ENCODE results near the gene NOL3.

The NOL3 gene

DNA sequence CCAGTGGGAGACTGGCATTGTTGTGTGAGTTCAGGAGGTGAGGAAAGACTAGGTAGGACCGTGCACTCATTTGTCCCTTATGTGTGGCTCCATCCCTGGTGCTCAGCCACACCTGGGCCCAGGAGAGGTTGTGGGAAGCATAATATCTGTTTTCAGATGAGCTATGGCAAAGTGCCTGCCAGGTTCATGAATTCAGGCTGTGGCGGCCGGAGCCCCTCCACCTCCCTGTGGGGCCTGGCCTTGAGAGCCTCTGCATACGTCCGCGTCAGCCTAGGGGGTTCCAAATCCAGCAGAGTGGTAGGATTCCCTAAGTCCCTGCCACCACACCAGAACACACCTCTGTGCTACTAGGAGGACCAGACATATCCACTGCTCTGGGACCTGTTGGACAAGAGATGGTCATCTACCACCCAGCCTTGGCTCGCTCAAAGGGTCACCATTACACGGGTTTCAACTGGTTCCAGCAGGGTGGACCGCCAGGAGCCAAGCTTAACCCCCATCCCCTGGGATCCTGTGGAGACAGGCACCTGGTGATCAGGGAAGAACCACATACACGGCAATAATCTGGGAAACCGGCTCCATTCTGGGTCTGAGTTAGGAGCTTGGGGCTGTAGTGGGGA lies 21.6 kb upstream of the NOL3 start:
- H3K4me3 ChIP-seq (replicated peaks; ENCODE audit: low read depth, low read length): no peak overlapping the region
- DNase-seq (ENCODE audit: extremely low read depth, low read depth): no peak
- TF ChIP-seq, protein P1, sequence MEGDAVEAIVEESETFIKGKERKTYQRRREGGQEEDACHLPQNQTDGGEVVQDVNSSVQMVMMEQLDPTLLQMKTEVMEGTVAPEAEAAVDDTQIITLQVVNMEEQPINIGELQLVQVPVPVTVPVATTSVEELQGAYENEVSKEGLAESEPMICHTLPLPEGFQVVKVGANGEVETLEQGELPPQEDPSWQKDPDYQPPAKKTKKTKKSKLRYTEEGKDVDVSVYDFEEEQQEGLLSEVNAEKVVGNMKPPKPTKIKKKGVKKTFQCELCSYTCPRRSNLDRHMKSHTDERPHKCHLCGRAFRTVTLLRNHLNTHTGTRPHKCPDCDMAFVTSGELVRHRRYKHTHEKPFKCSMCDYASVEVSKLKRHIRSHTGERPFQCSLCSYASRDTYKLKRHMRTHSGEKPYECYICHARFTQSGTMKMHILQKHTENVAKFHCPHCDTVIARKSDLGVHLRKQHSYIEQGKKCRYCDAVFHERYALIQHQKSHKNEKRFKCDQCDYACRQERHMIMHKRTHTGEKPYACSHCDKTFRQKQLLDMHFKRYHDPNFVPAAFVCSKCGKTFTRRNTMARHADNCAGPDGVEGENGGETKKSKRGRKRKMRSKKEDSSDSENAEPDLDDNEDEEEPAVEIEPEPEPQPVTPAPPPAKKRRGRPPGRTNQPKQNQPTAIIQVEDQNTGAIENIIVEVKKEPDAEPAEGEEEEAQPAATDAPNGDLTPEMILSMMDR (IDR thresholded peaks at IDR 0.05; ENCODE audit: low read depth, low read length, missing control alignments): no peak

DNA sequence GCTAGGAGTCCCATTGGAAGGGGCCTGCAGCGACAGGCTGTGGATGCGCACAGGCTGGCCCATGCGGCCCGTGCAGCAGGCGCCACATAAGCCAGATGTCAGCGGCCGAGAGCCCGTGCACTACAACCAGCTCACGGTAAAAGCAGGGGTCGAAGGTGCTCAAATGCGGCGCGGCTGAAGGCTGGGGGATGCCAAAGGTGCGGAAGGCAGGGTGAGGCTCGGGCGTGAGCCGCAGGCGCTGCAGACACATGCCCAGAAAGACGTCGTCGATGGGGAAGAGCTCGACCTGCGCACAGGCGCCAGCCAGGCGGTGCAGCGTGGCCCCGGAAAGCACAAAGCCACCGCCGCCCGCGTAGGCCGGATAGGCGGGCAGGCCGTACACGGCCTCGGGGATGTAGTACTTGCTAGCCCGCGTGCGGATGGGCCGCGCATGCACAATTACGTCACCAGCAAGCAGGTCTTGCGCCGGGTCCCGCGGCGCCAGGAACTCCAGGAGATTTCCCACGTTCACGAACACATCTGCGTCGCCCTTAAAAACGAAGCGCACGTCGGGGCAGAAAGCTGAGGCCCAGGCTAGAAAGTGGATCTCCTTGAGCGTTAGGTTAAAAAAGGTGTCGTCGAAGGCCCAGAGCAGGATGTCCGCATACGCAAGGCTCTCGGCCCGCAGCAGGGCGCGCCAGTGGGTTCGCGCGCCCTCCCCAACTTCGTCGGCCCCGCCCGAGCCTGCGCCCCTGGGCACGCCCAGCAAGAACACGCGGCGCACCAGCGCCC lies 20.9 kb upstream of the NOL3 start:
- no peak overlapping the region for H3K4me3 ChIP-seq (replicated peaks; ENCODE audit: low read depth, low read length)
- TF ChIP-seq, protein P1 (IDR thresholded peaks at IDR 0.05; ENCODE audit: low read depth, low read length, missing control alignments): no peak
- DNase-seq (ENCODE audit: extremely low read depth, low read depth): no peak

DNA sequence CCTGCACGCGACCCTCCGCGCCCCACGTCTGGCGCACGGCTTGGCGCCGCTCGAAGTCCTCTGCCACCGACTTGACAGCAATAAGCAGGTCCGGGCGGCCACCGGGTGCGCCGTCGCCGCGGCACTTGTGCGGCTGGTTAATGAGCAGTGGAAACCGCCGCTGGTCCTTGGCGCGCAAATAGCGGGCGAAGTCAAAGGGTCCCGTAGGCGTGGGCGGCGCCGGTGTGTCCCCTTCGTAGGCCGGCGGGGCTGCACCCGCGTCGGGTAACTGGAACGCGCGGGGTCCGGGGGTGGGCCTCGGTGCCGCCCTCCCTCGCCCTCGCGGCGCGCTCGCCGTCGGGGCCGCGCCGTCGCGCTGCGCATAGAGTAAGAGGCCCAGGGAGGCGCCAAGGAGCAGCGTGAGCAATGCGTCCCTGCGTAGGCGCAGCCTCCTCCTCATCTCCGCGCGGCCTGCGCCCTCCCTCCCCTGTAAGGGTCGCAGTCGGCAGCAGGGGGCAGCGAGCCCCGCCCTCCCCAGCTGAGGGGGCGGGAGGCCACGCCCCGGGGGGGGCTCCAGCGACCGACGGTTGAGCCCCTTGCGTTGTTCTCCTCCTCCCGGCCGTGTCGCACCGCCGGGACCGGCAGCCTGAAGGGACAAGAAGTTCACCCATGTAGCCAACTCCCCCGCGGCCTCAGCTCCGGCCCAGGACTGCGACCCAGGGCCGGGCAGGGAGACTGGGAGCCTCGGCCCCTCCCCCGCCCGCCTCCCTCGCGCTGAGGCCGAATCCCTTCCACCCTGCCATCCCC lies 20.1 kb upstream of the NOL3 start:
- TF ChIP-seq, protein P1 (IDR thresholded peaks at IDR 0.05; ENCODE audit: low read depth, low read length, missing control alignments): no peak
- DNase-seq (ENCODE audit: extremely low read depth, low read depth): no peak
- peak overlapping the region; percentile 50 for H3K4me3 ChIP-seq (replicated peaks; ENCODE audit: low read depth, low read length)

DNA sequence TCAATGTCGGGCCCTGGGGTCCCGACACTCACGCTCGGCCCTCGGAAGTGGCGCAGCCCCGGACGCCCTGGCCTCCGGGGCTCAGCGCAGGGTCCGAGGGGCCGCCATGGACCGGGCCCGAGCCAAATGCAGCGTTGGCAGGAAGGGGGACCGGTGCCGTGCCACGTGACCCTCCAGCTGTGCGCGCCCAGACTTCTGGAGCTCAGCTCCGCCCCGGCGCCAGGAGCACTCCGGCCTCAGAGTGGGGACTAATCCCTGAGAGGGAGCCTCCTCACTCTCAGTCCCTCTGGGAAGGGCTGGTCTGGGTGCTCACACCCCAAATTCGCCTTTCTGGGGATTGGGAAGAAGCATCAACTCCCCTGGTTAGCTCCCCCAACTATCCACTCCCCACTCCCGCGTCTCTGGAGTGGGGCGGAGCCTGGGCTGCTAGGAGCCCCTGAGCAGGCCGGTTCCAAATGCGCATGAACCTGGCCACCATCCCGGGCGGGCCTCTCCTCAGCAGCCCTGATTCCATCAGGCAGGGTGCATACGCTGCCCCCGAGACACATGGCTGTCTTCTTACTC lies 19.4 kb upstream of the NOL3 start, which contains the start of gene B3GNT9:
Gene B3GNT9 (minus strand): TSS at position 166 of the 564 bp plus-strand sequence. CDS start 513 bp downstream, outside the sequence.
- DNase-seq (ENCODE audit: extremely low read depth, low read depth): no peak
- TF ChIP-seq, protein P1 (IDR thresholded peaks at IDR 0.05; ENCODE audit: low read depth, low read length, missing control alignments): no peak

DNA sequence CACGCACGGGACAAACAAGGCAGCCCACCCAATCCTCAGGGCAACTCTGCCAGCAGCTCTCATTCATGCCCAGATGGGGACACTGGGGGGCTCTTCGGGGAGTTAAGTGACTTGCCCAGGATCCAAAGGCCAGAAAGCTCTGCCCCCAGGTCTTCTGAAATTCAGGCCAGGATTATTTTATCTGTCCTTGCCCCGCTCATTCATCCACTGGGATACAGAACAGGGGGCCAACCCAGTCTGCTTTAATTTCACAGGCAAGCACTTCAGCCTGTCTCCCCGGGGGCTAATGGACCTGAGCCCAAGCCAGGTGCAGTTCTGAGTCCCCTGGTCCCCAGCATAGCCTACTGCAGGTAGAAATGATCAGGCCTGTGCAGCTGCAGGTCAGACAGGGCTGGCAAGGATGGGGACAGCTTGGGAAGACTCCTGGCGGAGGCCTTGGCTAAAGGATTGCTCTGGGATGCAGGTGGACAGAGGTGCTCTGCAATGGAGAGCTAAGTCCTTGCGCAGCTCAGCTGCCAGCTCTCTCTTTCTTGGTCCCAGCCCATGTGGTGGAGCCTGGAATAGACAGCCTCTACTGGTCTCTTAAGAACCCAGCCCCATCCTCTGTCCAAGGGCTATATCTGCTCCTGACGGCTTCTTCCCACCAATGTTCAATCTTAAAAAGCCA lies 18.8 kb upstream of the NOL3 start:
- no peak for DNase-seq (ENCODE audit: extremely low read depth, low read depth)
- H3K4me3 ChIP-seq (replicated peaks; ENCODE audit: low read depth, low read length): no peak overlapping the region
- TF ChIP-seq, protein P1 (IDR thresholded peaks at IDR 0.05; ENCODE audit: low read depth, low read length, missing control alignments): no peak

More for the DNA sequence above, 19.4 kb upstream of the NOL3 start, which contains the start of gene B3GNT9:
- H3K4me3 ChIP-seq (replicated peaks; ENCODE audit: low read depth, low read length): peak within 1 kb of the TSS; percentile 50

Data from HFF-Myc (cell line).